Brain microvascular endothelial cell (primary cell): ENCODE measurements around the gene CFAP54.

Source experiments
- DNase-seq: peaks from one replicate; pipeline ENCODE4 v3.0.0-alpha.2; 2020
- H3K27ac ChIP-seq: fragments of 250-450 bp; sonication (Bioruptor Pico); 2 replicates; pipeline ENCODE4 v1.5.1; 2020; ENCODE audit warnings: mild to moderate bottlenecking, moderate library complexity
- H3K27me3 ChIP-seq: fragments of 250-450 bp; sonication (Bioruptor Pico); replicated peaks from 2 replicates; pipeline ENCODE4 v1.5.1; 2020; ENCODE audit warnings: mild to moderate bottlenecking
- H3K36me3 ChIP-seq: fragments of 250-450 bp; sonication (Bioruptor Pico); replicated peaks from 2 replicates; pipeline ENCODE4 v1.5.1; 2020; ENCODE audit warnings: mild to moderate bottlenecking
- H3K4me3 ChIP-seq: 2 replicates; pipeline ENCODE4 v1.5.1; 2011; ENCODE audit warnings: low read depth, mild to moderate bottlenecking, control low read depth, low read length, moderate library complexity
- in situ Hi-C: cut with HindIII; loops from 2 replicates; pipeline ENCODE4 v1.10.0; 2017; ENCODE audit warnings: low sequenced_read_pairs, low pct_ligation_motif_present
- TF ChIP-seq, protein P1 (sequence below): IDR thresholded peaks from 2 replicates; pipeline ENCODE4 v1.5.1; 2011; ENCODE audit warnings: low read depth, mild to moderate bottlenecking, moderate library complexity, low read length, control low read depth, inconsistent platforms; ENCODE audit errors: missing control alignments

Gene CFAP54, protein sequence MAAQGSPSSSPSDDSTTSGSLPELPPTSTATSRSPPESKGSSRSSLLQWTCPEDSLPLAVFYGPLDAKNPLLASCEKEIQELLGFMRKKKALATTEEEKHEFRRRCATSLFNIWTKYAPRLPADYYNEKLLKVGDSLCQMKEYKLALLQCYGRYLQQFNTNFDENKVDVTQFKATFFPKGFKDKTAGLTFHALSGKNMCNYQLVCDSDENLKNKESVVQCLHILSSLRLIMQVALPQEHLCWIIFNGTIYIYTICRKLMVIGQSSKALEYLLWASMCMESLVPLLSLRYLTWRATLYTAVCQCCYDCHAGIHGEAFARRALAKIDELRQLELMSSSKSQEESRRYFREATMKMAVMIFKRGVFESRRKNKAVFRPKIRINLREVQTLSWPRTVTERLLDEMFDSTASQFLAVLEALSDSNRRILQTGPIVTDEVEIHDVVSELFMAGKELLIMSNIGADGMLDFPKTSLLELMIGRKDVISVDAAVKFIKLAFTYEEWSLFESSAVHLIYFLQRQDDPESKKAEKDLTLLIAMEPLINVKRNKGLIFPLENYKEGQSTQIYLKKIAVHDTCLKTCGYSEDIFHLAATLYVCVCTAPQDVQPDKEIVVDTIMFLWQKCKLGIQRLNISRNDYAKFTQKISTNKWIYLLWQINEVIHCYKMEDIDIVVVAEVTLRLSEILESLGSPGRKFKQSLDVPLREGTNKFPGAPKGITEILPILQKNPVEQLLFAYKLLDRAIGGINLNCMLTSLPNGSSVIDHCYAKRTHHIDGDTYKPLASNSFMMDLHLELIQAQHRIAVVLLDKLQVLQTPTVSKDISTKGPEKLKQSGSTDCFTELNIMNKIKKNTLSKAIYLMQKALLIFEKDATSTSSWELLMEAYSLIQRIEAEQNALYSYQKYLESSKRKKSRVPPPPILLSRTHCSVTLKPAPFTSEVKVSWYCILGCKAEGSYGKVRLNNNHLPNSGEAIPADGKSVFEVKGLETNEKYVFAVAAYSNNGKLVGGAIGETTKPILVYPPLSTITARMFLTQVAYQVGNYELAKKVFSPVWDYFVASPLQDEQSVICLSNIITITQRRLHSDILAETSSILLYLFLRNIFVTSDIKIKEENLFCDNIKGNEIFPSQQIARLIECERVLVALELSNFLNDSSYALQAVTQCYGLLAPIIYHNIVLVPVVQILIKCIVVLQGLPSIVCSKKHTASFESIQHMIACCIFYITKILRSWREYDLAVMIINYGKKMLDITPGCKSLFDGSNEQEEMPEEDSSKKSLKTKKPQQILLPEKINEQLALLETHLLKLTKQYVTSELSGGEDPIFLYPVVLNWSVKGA (N-terminal part only)

GRCh38 chr12:96489392-96490056, at the start of gene CFAP54:
CFAP54 (plus strand) TSS chr12:96489577; CDS start chr12:96489610, 33 bp downstream.
- peak within 1 kb of the TSS; percentile 88 for H3K4me3 ChIP-seq
- in situ Hi-C loops = no loop called here
- peak within 1 kb of the TSS; percentile 93 for H3K27ac ChIP-seq
- TF ChIP-seq, protein P1, sequence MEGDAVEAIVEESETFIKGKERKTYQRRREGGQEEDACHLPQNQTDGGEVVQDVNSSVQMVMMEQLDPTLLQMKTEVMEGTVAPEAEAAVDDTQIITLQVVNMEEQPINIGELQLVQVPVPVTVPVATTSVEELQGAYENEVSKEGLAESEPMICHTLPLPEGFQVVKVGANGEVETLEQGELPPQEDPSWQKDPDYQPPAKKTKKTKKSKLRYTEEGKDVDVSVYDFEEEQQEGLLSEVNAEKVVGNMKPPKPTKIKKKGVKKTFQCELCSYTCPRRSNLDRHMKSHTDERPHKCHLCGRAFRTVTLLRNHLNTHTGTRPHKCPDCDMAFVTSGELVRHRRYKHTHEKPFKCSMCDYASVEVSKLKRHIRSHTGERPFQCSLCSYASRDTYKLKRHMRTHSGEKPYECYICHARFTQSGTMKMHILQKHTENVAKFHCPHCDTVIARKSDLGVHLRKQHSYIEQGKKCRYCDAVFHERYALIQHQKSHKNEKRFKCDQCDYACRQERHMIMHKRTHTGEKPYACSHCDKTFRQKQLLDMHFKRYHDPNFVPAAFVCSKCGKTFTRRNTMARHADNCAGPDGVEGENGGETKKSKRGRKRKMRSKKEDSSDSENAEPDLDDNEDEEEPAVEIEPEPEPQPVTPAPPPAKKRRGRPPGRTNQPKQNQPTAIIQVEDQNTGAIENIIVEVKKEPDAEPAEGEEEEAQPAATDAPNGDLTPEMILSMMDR = peak; percentile 89
- peak; percentile 95 for DNase-seq
- no peaks in the 10 kb centered on the region for H3K36me3 ChIP-seq
- no peaks in the 10 kb centered on the region for H3K27me3 ChIP-seq

- TF ChIP-seq, protein P1 = no peak
- no peaks in the 10 kb centered on the region for H3K27me3 ChIP-seq
- no peak for DNase-seq
- in situ Hi-C loops = no loop called here
- H3K27ac ChIP-seq = no peak overlapping the region
- H3K4me3 ChIP-seq = no peak overlapping the region
- no peaks in the 10 kb centered on the region for H3K36me3 ChIP-seq
Measured at GRCh38 chr12:96441816-96442215, 47.6 kb upstream of the CFAP54 start.

- TF ChIP-seq, protein P1 = no peak
- no peaks in the 10 kb centered on the region for H3K27me3 ChIP-seq
- H3K36me3 ChIP-seq = no peaks in the 10 kb centered on the region
- in situ Hi-C loops = no loop called here
- H3K4me3 ChIP-seq = no peak overlapping the region
- H3K27ac ChIP-seq = no peak overlapping the region
- no peak for DNase-seq
Measured at GRCh38 chr12:96442906-96443305, 46.5 kb upstream of the CFAP54 start.

DNA sequence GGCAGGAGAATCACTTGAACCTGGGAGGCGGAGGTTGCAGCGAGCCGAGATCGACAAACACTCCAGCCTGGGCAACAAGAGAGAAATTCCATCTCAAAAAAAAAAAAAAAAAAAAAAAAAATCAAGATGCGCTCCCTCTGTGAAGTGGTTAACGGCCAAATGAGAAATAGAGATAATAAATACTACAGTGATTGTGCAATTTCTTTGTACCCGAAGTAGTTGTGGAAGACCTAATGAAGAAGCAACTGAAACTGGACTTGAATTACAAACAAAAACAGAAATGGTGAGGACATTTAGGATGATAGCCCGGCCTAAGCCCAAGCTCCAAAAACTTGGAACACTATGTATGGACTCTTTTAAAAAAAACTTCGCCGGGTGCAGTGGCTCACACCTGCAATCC, 45.0 kb upstream of the CFAP54 start:
- in situ Hi-C loops = no loop called here
- Histone ChIP-seq H3K4me3 (no peak overlapping the region), H3K27me3 (no peaks in the 10 kb centered on the region), H3K27ac (peak overlapping the region; percentile 100), H3K36me3 (no peaks in the 10 kb centered on the region)
- TF ChIP-seq, protein P1 = no peak
- no peak for DNase-seq
